CD14-positive monocyte (primary cell): ENCODE results near the gene TRIM16. TPM values are rescaled to one million over a fixed set of nuclear protein-coding genes. Genes with fewer than 3 reads are reported as not detected.
A peak's percentile ranks its signal among the peaks of the same experiment; 100 is the strongest.

ENCODE experiments used
- DNase-seq, 3 donors: peaks; one replicate each; pipeline ENCODE4 v3.0.0-alpha.2; 2011 to 2022
- H2AFZ ChIP-seq: 2 replicates; pipeline ENCODE4 v1.6.0; 2012; ENCODE audit warnings: mild to moderate bottlenecking, low read depth, low read length, inconsistent platforms; ENCODE audit not compliant: insufficient read depth, poor library complexity, severe bottlenecking
- H3K27ac ChIP-seq, 2 donors: 1 replicate in 1 of 2; 2 replicates in 1 of 2; pipeline ENCODE4 v1.5.1; 2012 to 2013; ENCODE audit warnings: low read length in 2 of 2, control low read depth in 1 of 2, inconsistent platforms in 1 of 2, low read depth in 1 of 2, mild to moderate bottlenecking in 1 of 2
- H3K27me3 ChIP-seq, 2 donors: one replicate each; pipeline versions ENCODE4 v1.6.0 to v1.6.1; 2011 to 2013; ENCODE audit warnings: low read length in 2 of 2; ENCODE audit not compliant: control insufficient read depth in 2 of 2, insufficient read depth in 2 of 2
- H3K36me3 ChIP-seq, 2 donors: replicated peaks in 1 of 2; 1 replicate in 1 of 2; 2 replicates in 1 of 2; pipeline versions ENCODE4 v1.5.1 to v1.6.1; 2012 to 2013; ENCODE audit warnings: low read length in 2 of 2, control low read depth in 1 of 2, inconsistent platforms in 1 of 2, mild to moderate bottlenecking in 1 of 2; ENCODE audit not compliant: insufficient read depth in 2 of 2, control insufficient read depth in 1 of 2
- H3K4me1 ChIP-seq, 2 donors: 1 replicate in 1 of 2; 2 replicates in 1 of 2; pipeline versions ENCODE4 v1.5.1 to v1.6.1; 2012 to 2013; ENCODE audit warnings: low read length in 2 of 2, control low read depth in 1 of 2, inconsistent platforms in 1 of 2, mild to moderate bottlenecking in 1 of 2, moderate library complexity in 1 of 2; ENCODE audit not compliant: insufficient read depth in 2 of 2, control insufficient read depth in 1 of 2
- H3K4me2 ChIP-seq: replicated peaks from 2 replicates; pipeline ENCODE3; 2012; ENCODE audit warnings: low read length, moderate library complexity, mild to moderate bottlenecking; ENCODE audit not compliant: poor library complexity, severe bottlenecking; ENCODE audit errors: extremely low read depth
- H3K4me3 ChIP-seq, 3 experiments: fragments of 200-600 bp in 1 of 3; sonication (generic) in 1 of 3; replicated peaks in 1 of 3; 1 replicate in 2 of 3; 2 replicates in 1 of 3; pipeline ENCODE4 v1.5.1; 2011 to 2013; ENCODE audit warnings: low read length in 3 of 3, mild to moderate bottlenecking in 3 of 3, control low read depth in 2 of 3, low read depth in 2 of 3, inconsistent platforms in 1 of 3, moderate library complexity in 1 of 3
- H3K79me2 ChIP-seq: 2 replicates; pipeline ENCODE4 v1.6.0; 2012; ENCODE audit warnings: mild to moderate bottlenecking, control low read depth, inconsistent platforms, low read length, moderate library complexity; ENCODE audit not compliant: insufficient read depth
- H3K9ac ChIP-seq: 2 replicates; pipeline ENCODE4 v1.6.0; 2017; ENCODE audit warnings: low read length, mild to moderate bottlenecking; ENCODE audit not compliant: insufficient read depth, poor library complexity, severe bottlenecking
- H3K9me3 ChIP-seq, 2 donors: replicated peaks in 1 of 2; 1 replicate in 1 of 2; 2 replicates in 1 of 2; pipeline versions ENCODE4 v1.5.1 to v1.6.1; 2012 to 2013; ENCODE audit warnings: low read length in 2 of 2, control low read depth in 1 of 2; ENCODE audit not compliant: control insufficient read depth in 1 of 2, insufficient read depth in 1 of 2
- H4K20me1 ChIP-seq: 2 replicates; pipeline ENCODE4 v1.6.0; 2012; ENCODE audit warnings: mild to moderate bottlenecking, low read length, control low read depth, moderate library complexity; ENCODE audit not compliant: insufficient read depth
- H3K27ac Mint-ChIP-seq, 7 donors: one replicate each; pipeline ENCODE4 v1.8.0; 2020; ENCODE audit warnings: mild to moderate bottlenecking in 7 of 7, mixed read lengths in 7 of 7, moderate library complexity in 6 of 7, inconsistent platforms in 2 of 7
- H3K27me3 Mint-ChIP-seq, 3 donors: one replicate each; pipeline ENCODE4 v1.8.0; 2021 to 2022; ENCODE audit warnings: low read depth in 3 of 3, mild to moderate bottlenecking in 3 of 3, mixed read lengths in 3 of 3, moderate library complexity in 3 of 3, inconsistent platforms in 1 of 3
- H3K36me3 Mint-ChIP-seq, 2 donors: one replicate each; pipeline ENCODE4 v1.8.0; 2020; ENCODE audit warnings: mixed read lengths in 2 of 2, inconsistent platforms in 1 of 2, mild to moderate bottlenecking in 1 of 2
- H3K4me1 Mint-ChIP-seq: one replicate; pipeline ENCODE4 v1.8.0; 2020; ENCODE audit warnings: mild to moderate bottlenecking, mixed read lengths
- H3K4me3 Mint-ChIP-seq, 2 donors: one replicate each; pipeline ENCODE4 v1.8.0; 2020; ENCODE audit warnings: mild to moderate bottlenecking in 2 of 2, mixed read lengths in 2 of 2, moderate library complexity in 1 of 2
- H3K9me3 Mint-ChIP-seq, 7 donors: one replicate each; pipeline ENCODE4 v1.8.0; 2020 to 2022; ENCODE audit warnings: mixed read lengths in 7 of 7, mild to moderate bottlenecking in 6 of 7, moderate library complexity in 6 of 7, inconsistent platforms in 2 of 7
- CTCF ChIP-seq: fragments of 200-600 bp; IDR thresholded peaks from one replicate; pipeline ENCODE4 v1.8.0; 2022; ENCODE audit warnings: antibody characterized with exemption, mild to moderate bottlenecking
- WGBS: methylation state at CpG from one replicate; pipeline ENCODE4 v1.1.5; 2013; ENCODE audit warnings: missing lambda C conversion rate; ENCODE audit not compliant: insufficient coverage; 5-methylcytosine and 5-hydroxymethylcytosine counted together
- intact Hi-C, 2 donors: fragments of 100-400 bp; cut with micrococcal nuclease; formaldehyde crosslinking; loops; one replicate each; pipeline versions ENCODE4 v1.15.0 to v1.15.1; 2023
- polyA plus RNA-seq, 3 donors: library from polyadenylated mRNA; depleted of rRNA in 1 of 3; unstranded in 2 of 3; stranded (reverse) in 1 of 3; fragments of 300-500 nt in 2 of 3; fragments of >200 nt in 1 of 3; fragmentation: Illumina TruSeq in 2 of 3; gene quantifications; 1 replicate in 2 of 3; 2 replicates in 1 of 3; pipeline ENCODE4 v1.2.3, GENCODE V29; 2012 to 2021

The TRIM16 gene
- polyA plus RNA-seq, 3 donors = 2.9 to 6.3 (median 4.6) TPM

DNA sequence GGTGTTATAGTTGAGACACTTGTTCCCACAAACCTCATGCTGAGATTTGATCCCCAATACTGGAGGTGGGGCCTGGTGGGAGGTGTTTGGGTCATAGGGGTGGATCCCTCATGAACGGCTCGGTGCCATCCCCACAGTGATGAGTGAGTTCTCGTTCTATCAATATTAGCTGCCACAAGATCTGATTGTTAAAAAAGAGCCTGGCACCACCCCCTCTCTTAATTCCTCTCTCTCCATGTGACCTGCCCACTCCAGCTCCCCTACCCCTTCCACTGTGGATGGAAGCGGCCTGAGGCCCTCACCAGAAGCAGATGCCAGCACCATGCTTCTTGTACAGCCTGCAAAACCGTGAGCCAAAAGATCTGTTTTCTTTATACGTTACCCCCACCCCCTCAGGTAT, 31.2 kb downstream of the TRIM16 start:
- Mint-ChIP-seq H3K4me3 (no peak overlapping the region), H3K36me3 (peaks cover 2 to 5% of the 10 kb centered on the region in 2 donors), H3K9me3 (no peaks in the 10 kb centered on the region), H3K27ac (peak overlapping the region in 2 of 7 donors; percentile 9 to 26), H3K4me1 (peaks cover 25% of the 10 kb centered on the region), H3K27me3 (peaks cover 0 to 2% (median 0%) of the 10 kb centered on the region in 3 donors)
- Histone ChIP-seq H3K4me2 (no peak overlapping the region), H3K36me3 (no peaks in the 10 kb centered on the region), H2AFZ (no peak overlapping the region), H3K4me1 (peaks cover 17 to 25% of the 10 kb centered on the region in 2 donors), H3K9me3 (no peaks in the 10 kb centered on the region), H4K20me1 (no peaks in the 10 kb centered on the region), H3K4me3 (no peak overlapping the region), H3K27ac (no peak overlapping the region), H3K27me3 (no peaks in the 10 kb centered on the region), H3K9ac (no peak overlapping the region), H3K79me2 (no peaks in the 10 kb centered on the region)
- no peak for TF ChIP-seq CTCF
- 95% methylated on average over 4 of the region's 6 CpGs for WGBS
- no peak for DNase-seq
- intact Hi-C loops = no loop called here

DNA sequence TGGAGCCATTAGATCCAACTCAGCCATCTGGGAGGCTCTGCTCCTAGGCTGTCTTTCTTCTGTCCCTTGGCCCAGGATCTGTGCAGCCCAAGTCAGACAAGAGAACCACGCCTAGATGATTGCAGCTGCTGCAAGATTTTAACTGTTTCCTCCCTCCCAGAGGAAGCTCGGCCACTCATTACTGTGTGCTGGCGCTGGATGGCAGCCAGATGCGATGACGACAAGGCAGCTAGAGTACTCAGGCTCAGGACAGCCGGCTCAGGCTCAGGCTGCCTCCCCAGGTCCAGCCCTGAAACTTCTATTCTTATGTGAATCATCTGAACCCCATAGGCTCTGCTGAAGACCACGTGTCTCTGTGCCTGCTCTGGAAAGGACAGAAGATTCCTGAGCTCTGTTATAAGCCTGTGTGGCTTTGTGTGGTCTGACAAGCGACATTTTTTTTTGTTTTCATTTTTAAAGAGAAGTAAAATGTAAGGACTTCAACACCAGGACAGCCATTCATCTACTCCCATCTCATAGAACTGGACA, 32.5 kb downstream of the TRIM16 start:
- peak overlapping the region; percentile 79 to 89 for H3K4me3 Mint-ChIP-seq
- H3K4me1 ChIP-seq = peaks cover 17 to 25% of the 10 kb centered on the region in 2 donors
- no peaks in the 10 kb centered on the region for H3K36me3 Mint-ChIP-seq
- peak overlapping the region; percentile 50 to 81 for H3K27ac ChIP-seq
- peaks cover 0 to 2% (median 0%) of the 10 kb centered on the region in 3 donors for H3K27me3 Mint-ChIP-seq
- no peaks in the 10 kb centered on the region for H3K36me3 ChIP-seq
- no peaks in the 10 kb centered on the region for H4K20me1 ChIP-seq
- TF ChIP-seq CTCF = no peak
- H3K4me2 ChIP-seq = peak overlapping the region; percentile 99
- peaks cover 25% of the 10 kb centered on the region for H3K4me1 Mint-ChIP-seq
- peak overlapping the region; percentile 30 to 81 (median 41) for H3K4me3 ChIP-seq
- H3K79me2 ChIP-seq = no peaks in the 10 kb centered on the region
- H3K9ac ChIP-seq = peak overlapping the region; percentile 69
- no peaks in the 10 kb centered on the region for H3K27me3 ChIP-seq
- peak overlapping the region; percentile 79 to 91 (median 88) for H3K27ac Mint-ChIP-seq
- WGBS = 0% methylated on average over 5 of the region's 8 CpGs
- H3K9me3 Mint-ChIP-seq = no peaks in the 10 kb centered on the region
- H2AFZ ChIP-seq = peak overlapping the region; percentile 93
- intact Hi-C loops = no loop called here
- DNase-seq = peak; percentile 92 to 95 (median 94)
- no peaks in the 10 kb centered on the region for H3K9me3 ChIP-seq
